Karpas-422 (cell line): Measurements from ENCODE around the gene FEZ2. TPM values are rescaled to one million over a fixed set of nuclear protein-coding genes. Genes with fewer than 3 reads are reported as not detected.

ENCODE experiments used
- DNase-seq: peaks from one replicate; pipeline ENCODE4 v3.0.0-alpha.2; 2015
- H2AFZ ChIP-seq: fragments of 200-600 bp; sonication (generic); 2 replicates; pipeline ENCODE4 v1.6.1; 2014; ENCODE audit warnings: antibody characterized with exemption, low read length, mixed read lengths
- H3K27ac ChIP-seq: fragments of 200-600 bp; sonication (generic); 2 replicates; pipeline ENCODE4 v1.5.1; 2014; ENCODE audit warnings: mild to moderate bottlenecking, low read length, moderate library complexity
- H3K27me3 ChIP-seq: fragments of 200-600 bp; sonication (generic); 2 replicates; pipeline ENCODE4 v1.6.1; 2014; ENCODE audit warnings: low read length, mixed read lengths
- H3K36me3 ChIP-seq: fragments of 200-600 bp; sonication (generic); 2 replicates; pipeline ENCODE4 v1.6.1; 2014; ENCODE audit warnings: low read length, mixed read lengths; ENCODE audit not compliant: insufficient read depth
- H3K4me1 ChIP-seq: fragments of 200-600 bp; sonication (generic); 2 replicates; pipeline ENCODE4 v1.6.1; 2014; ENCODE audit warnings: mild to moderate bottlenecking, low read length, mixed read lengths
- H3K4me2 ChIP-seq: fragments of 200-600 bp; sonication (generic); 2 replicates; pipeline ENCODE4 v1.6.1; 2014; ENCODE audit warnings: low read length, low read depth, mild to moderate bottlenecking; ENCODE audit not compliant: poor library complexity, severe bottlenecking
- H3K4me3 ChIP-seq: fragments of 200-600 bp; sonication (generic); 2 replicates; pipeline ENCODE4 v1.5.1; 2014; ENCODE audit warnings: mild to moderate bottlenecking, antibody characterized with exemption, low read length, mixed read lengths
- H3K79me2 ChIP-seq: fragments of 200-600 bp; sonication (generic); 2 replicates; pipeline ENCODE4 v1.6.1; 2014; ENCODE audit warnings: mild to moderate bottlenecking, low read length, mixed read lengths
- H3K9ac ChIP-seq: fragments of 200-600 bp; sonication (generic); 2 replicates; pipeline ENCODE4 v1.6.0; 2014; ENCODE audit warnings: low read length
- H3K9me2 ChIP-seq: fragments of 200-600 bp; sonication (generic), shearing (Covaris generic); replicated peaks from 2 replicates; pipeline ENCODE4 v1.6.0; 2014; ENCODE audit warnings: mild to moderate bottlenecking, low read length, moderate library complexity; ENCODE audit not compliant: insufficient read depth
- H3K9me3 ChIP-seq: fragments of 300-700, 200-600 bp; sonication (generic); 2 replicates; pipeline ENCODE4 v1.6.1; 2014; ENCODE audit warnings: low read length, mixed read lengths
- H4K20me1 ChIP-seq: fragments of 200-600 bp; sonication (generic); 2 replicates; pipeline ENCODE4 v1.6.1; 2014; ENCODE audit warnings: mild to moderate bottlenecking, antibody characterized with exemption, low read length, low read depth; ENCODE audit not compliant: insufficient read depth
- total RNA-seq: library from RNA; depleted of rRNA; stranded (reverse); fragments of >200 nt; shearing (Covaris generic); gene quantifications from 2 replicates; pipeline ENCODE4 v1.2.3, GENCODE V29; 2014; ENCODE audit warnings: low replicate concordance

FEZ2 gene
- total RNA-seq, 1 experiment from 2014 or later, result 32.7 TPM

DNA sequence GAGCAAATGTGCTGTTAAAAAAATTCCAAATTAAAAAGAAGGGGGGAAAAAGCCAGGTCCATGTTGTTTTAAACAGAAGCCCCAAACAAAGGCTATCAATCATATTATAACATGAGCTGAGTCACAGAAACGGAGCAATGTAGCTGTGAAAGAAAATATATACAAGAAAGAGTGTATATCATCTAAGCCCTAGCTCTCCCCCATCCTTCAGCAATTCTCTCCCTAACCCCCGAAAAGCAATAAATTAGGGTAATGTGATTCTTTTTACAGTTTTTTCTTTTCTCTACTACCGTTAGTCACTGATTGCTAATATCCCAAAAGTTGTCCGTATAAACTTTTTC, 25.3 kb downstream of the FEZ2 start:
- peaks cover 45% of the 10 kb centered on the region for H3K79me2 ChIP-seq

DNA sequence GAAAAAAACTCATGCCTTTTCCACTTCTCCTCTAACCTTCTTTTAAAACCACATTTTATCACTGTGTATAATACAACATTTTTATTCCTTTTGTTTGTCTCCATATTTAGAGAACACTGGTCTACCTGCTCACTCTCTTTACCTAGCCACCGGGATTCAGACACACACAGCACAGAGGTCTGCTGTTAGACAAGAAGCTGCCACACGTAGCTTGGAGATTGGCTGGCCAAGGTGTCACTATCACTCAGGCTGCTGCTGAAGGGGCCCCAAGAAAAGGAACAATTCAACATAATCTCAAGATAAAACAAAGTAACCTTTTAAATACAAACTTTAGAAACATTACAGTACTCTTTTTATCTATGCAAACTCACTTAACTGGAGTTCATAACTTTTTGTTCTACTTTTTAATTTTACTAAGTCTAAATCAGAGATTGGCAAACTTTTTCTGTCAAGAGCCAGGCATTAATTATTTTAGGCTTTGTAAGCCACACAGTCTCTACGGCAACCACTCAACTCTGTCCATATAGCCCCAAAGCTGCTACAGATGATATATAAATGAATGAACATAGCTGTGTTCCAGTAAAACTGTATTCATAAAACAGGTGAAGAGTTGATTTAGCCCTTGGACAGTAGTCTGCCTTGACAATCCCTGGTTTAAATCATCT, 25.8 kb downstream of the FEZ2 start:
- Histone ChIP-seq H3K4me1 (no peaks in the 10 kb centered on the region), H3K4me3 (no peak overlapping the region), H3K36me3 (peaks cover 12% of the 10 kb centered on the region; the same call in 1 of the 2 replicates), H3K79me2 (peaks cover 45% of the 10 kb centered on the region), H3K27ac (no peak overlapping the region), H3K9me3 (no peaks in the 10 kb centered on the region), H4K20me1 (no peaks in the 10 kb centered on the region), H3K9me2 (no peaks in the 10 kb centered on the region), H3K9ac (no peak overlapping the region), H3K27me3 (no peaks in the 10 kb centered on the region), H3K4me2 (no peak overlapping the region), H2AFZ (no peak overlapping the region)
- DNase-seq, result no peak

More for the DNA sequence above, 25.3 kb downstream of the FEZ2 start:
- Histone ChIP-seq H3K36me3 (peaks cover 16% of the 10 kb centered on the region; the same call in 1 of the 2 replicates), H4K20me1 (no peaks in the 10 kb centered on the region), H3K4me3 (no peak overlapping the region), H3K27me3 (no peaks in the 10 kb centered on the region), H3K9ac (no peak overlapping the region), H3K4me1 (no peaks in the 10 kb centered on the region), H3K27ac (no peak overlapping the region), H3K4me2 (no peak overlapping the region), H3K9me3 (no peaks in the 10 kb centered on the region), H2AFZ (no peak overlapping the region), H3K9me2 (no peaks in the 10 kb centered on the region)
- no peak for DNase-seq

DNA sequence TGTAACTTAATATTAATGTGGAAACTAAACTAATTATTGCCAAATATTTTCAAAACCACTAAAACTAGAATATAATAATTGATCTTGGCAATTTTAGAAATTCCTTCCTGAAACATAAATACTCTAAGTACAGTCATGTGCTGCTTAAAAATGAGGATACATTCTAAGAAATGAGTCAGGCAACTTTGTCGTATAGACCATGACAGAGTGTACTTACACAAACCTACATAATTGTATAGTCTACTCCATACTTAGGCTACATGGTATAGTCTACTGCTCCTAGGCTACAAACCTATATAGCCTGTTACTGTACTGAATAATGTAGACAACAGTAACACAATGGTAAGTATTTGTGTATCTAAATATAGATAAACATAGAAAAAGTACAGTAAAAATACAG, 27.6 kb downstream of the FEZ2 start:
- no peak overlapping the region for H3K4me2 ChIP-seq

DNA sequence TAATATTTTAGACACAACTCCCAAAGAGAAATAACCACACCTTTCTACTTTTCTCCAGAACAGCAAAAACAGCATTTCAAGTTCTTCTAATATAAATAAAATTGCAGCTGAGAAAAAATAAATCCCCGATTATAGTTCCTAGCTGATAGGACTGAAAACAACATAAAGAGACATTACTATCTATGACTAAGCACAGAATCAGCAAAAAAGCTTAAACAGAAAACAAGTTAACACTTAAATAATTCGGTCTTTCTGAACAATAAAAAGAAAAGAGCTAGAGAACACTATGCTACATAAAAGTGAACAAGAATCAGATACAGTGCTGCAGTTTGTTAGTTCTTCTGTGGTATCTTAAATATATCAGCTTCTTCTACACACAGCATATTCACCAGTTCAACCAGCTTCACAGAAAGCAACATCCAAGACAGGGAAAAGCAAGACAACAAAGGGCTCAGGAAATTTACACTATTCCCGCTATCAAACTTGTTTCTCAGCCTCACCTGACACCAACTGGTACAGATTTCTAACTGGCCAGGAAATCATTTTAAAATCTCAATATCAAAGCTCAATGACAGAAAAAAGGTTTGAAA, 28.6 kb downstream of the FEZ2 start:
- peaks cover 9% of the 10 kb centered on the region; the same call in 1 of the 2 replicates for H3K36me3 ChIP-seq
- H4K20me1 ChIP-seq, result no peaks in the 10 kb centered on the region
- no peak overlapping the region for H3K4me2 ChIP-seq
- no peaks in the 10 kb centered on the region for H3K9me2 ChIP-seq
- no peaks in the 10 kb centered on the region for H3K27me3 ChIP-seq
- no peak overlapping the region for H3K27ac ChIP-seq
- H3K4me3 ChIP-seq, result no peak overlapping the region
- H3K9ac ChIP-seq, result no peak overlapping the region
- DNase-seq, result no peak
- H2AFZ ChIP-seq, result no peak overlapping the region
- H3K4me1 ChIP-seq, result no peaks in the 10 kb centered on the region
- H3K79me2 ChIP-seq, result peaks cover 63% of the 10 kb centered on the region
- no peaks in the 10 kb centered on the region for H3K9me3 ChIP-seq

More for the DNA sequence above, 27.6 kb downstream of the FEZ2 start:
- Histone ChIP-seq H3K4me1 (no peaks in the 10 kb centered on the region), H3K9me2 (no peaks in the 10 kb centered on the region), H3K9ac (no peak overlapping the region), H2AFZ (no peak overlapping the region), H3K4me3 (no peak overlapping the region), H3K79me2 (peaks cover 60% of the 10 kb centered on the region), H3K36me3 (peaks cover 10% of the 10 kb centered on the region; the same call in 1 of the 2 replicates), H3K9me3 (no peaks in the 10 kb centered on the region), H4K20me1 (no peaks in the 10 kb centered on the region), H3K27ac (no peak overlapping the region), H3K27me3 (no peaks in the 10 kb centered on the region)
- DNase-seq, result no peak

DNA sequence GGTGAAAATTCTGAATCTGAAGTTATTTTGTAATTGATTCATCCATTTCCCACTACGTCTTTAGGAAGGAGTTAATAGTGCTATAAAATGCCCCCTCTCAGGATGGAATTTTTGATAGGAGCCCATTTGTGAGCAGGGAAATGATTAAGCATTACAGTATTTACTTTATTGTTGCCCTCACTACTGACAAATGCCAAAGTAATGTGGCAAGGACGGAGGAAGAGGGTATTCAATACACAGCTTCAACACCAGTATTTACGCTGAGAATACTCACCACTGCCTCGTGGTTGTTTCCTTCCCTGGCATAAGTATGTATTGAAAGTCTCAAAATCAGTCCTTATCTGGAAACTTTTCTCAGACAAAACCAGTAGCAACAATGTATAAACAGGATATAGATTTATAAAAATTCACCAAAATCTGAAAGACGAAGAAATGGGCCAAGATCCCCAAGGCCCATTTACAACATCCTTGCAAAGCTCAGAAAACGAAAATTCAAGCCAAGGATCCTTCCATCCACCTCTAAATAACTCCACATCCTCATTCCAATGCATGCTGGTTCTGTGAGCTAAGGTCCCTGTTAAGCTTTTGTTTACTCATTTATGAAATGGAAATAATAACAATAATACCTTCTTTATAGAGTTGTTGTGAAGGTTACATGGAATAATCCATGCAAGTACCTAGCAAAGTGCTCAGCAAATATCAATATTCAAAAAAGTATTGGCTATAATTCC, 29.3 kb downstream of the FEZ2 start:
- Histone ChIP-seq H3K9me2 (no peaks in the 10 kb centered on the region), H3K79me2 (peaks cover 63% of the 10 kb centered on the region), H2AFZ (no peak overlapping the region), H3K4me1 (no peaks in the 10 kb centered on the region), H3K27me3 (no peaks in the 10 kb centered on the region), H3K4me2 (no peak overlapping the region), H3K4me3 (no peak overlapping the region), H3K9me3 (no peaks in the 10 kb centered on the region), H4K20me1 (no peaks in the 10 kb centered on the region), H3K9ac (no peak overlapping the region), H3K27ac (no peak overlapping the region), H3K36me3 (peaks cover 9% of the 10 kb centered on the region; the same call in 1 of the 2 replicates)
- DNase-seq, result no peak

DNA sequence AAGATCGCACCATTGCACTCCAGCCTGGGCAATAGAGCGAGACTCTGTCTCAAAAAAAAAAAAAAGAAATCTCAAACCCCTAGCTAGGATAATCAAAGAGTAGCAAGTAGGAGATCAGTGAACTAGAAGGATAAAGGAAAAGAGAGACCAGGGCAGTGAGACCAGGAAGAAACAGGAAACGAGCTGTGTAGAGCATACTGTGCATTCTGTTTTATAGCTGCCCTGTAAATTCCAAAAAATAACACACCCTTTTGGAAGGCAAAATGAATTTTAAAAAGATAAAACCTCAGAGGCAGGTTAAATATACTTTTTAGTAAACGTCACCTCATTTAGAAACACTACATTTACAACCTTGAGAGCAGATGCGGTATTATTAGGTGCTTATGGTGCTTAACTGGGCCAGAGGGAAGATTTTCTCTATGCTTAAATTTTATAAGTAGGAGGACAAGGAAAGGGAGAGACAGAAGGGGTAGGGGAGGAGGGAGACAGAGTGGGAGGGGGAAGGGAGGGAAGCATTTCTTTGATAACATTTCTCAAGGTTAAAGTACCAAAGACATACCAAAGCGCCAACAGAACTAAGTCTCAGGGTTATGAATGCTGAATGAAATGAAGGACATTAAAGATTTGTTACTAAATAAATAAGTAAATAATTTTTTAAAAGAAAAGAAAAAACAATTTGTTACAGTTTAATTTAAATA, 30.1 kb downstream of the FEZ2 start:
- Histone ChIP-seq H3K4me1 (no peaks in the 10 kb centered on the region), H2AFZ (no peak overlapping the region), H3K9me2 (no peaks in the 10 kb centered on the region), H3K4me2 (no peak overlapping the region), H4K20me1 (no peaks in the 10 kb centered on the region), H3K9me3 (no peaks in the 10 kb centered on the region), H3K9ac (no peak overlapping the region), H3K27ac (no peak overlapping the region), H3K4me3 (no peak overlapping the region), H3K79me2 (peaks cover 63% of the 10 kb centered on the region), H3K27me3 (no peaks in the 10 kb centered on the region), H3K36me3 (peaks cover 9% of the 10 kb centered on the region; the same call in 1 of the 2 replicates)
- no peak for DNase-seq

DNA sequence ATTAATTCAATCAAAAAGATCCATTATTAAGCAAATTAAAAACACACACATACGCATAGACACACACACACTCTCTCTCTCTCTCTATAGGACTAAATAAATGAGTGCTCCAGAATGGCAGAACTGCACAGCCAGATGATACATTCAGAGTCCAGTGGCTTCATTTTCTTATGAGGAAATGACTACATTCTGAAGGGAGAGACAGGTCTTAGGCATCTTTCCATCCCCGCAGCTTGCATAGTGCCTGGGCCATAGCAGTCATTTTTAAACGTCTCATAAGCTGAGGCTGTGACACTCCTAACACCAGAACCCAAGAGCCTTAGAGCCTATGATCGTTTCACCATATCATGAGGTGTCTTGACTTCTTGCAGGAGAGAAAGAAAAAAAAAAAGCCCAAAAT, 31.1 kb downstream of the FEZ2 start:
- H3K4me1 ChIP-seq, result no peaks in the 10 kb centered on the region
- H3K9me3 ChIP-seq, result no peaks in the 10 kb centered on the region
- H3K36me3 ChIP-seq, result peaks cover 9% of the 10 kb centered on the region; the same call in 1 of the 2 replicates
- no peak overlapping the region for H3K4me3 ChIP-seq
- no peak for DNase-seq
- no peaks in the 10 kb centered on the region for H3K27me3 ChIP-seq
- H3K9me2 ChIP-seq, result no peaks in the 10 kb centered on the region
- H2AFZ ChIP-seq, result no peak overlapping the region
- H4K20me1 ChIP-seq, result no peaks in the 10 kb centered on the region
- no peak overlapping the region for H3K27ac ChIP-seq
- no peak overlapping the region for H3K9ac ChIP-seq
- H3K79me2 ChIP-seq, result peaks cover 61% of the 10 kb centered on the region
- H3K4me2 ChIP-seq, result no peak overlapping the region

DNA sequence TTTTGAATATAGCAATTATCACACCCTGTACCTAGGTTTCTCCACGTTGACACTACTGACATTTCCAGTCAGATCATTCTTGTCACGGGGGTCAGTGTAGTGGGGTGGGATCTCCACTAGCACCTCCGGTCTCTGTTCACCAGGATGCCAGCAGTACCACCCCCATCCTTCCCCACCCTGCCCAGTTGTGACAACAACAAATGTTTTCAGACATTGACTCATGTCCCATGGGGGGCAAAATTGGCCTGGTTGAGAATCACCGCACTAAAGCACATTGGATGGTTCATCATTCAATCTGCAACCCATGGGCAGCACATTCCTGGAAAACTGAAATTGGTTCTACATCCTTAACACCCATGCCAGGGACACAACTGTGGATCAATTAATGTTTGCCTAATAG, 32.3 kb downstream of the FEZ2 start:
- Histone ChIP-seq H3K4me2 (no peak overlapping the region), H3K36me3 (peaks cover 12% of the 10 kb centered on the region; the same call in 1 of the 2 replicates), H3K9me3 (no peaks in the 10 kb centered on the region), H2AFZ (no peak overlapping the region), H3K79me2 (peaks cover 59% of the 10 kb centered on the region), H4K20me1 (no peaks in the 10 kb centered on the region), H3K9me2 (no peaks in the 10 kb centered on the region), H3K4me3 (no peak overlapping the region), H3K4me1 (no peaks in the 10 kb centered on the region), H3K27me3 (no peaks in the 10 kb centered on the region), H3K9ac (no peak overlapping the region), H3K27ac (no peak overlapping the region)
- no peak for DNase-seq
